GM21447 (cell line): Measurements from ENCODE around the gene LIX1L.
A peak's percentile ranks its signal among the peaks of the same experiment; 100 is the strongest.

Source experiments
- ATAC-seq: cut with Tn5 transposase; IDR thresholded peaks from one replicate; pipeline ENCODE4 v1.9.1; 2021; ENCODE audit not compliant: unreplicated experiment

Gene LIX1L

DNA sequence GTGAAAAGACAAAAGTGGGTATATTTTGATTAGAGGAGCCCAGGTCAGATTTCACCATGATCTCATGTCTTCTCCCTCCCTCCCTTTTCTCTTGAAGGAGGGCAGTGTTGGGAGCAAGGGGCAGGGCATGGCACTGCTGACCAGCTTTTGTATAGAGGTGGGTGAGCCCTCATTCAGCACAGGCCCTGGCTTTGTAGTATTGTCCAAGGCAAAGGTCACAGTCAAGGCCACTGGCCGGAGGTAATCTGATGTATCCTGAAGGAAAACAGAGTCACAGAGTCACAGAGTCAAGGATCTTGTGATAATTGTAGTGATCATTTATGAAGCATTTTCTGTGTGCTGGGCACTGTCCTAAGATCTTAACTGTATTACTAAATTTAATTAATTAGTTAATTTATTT lies 59.8 kb downstream of the LIX1L start:
- no peak for ATAC-seq

DNA sequence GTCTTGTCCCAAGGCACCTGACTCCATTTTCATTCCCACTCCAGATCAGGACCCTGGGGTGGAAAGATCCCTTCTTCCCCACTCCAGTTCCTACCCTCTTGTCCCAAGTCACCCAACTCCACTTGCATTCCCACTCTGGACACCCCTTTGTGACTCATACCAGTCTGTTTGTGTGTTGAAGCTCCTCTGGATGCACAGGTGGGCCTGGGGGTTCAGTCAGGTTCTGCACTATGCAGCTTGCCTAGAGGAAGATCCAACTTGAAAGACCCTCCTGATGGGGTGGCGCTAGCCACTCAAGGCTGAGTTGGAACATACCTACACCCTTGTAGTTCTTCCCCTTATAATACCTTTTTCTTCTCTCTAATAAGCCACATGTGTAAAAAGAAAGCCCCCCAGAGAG lies 62.3 kb downstream of the LIX1L start:
- ATAC-seq = no peak

DNA sequence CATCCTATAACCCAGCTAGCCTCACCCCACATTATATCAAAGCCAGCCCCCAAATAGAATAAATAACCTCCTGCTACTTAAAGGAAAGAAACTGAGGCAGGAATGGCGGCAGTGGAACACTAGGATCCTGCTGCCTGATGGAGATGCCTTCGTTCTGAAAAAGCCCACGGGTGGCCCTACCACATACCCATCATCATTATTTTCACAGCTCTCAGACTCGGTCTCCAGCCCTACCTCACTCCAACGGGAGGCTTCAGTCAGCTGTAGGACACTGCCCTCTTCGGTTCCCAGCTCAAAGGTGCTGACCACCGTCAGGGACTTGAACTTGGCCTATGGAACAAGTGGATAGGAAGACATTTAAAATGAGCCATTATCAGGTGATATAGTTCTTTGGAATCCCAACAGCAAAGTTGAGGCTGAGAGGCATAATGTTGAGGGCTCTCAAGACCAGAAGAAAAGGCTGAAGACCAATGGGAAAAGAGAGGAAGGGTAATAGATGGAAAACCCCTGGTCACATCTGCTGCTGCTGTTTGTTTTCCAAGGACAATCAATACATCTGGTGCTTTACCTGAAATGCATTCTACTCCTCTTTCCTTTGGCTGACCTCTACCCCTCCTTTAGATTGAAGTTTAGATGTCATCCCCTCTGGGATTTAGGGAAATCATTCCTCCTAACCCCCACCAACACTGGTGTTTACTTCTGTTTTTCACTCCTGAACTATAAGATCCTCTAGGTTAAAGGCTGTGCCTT lies 64.3 kb downstream of the LIX1L start:
- no peak for ATAC-seq

DNA sequence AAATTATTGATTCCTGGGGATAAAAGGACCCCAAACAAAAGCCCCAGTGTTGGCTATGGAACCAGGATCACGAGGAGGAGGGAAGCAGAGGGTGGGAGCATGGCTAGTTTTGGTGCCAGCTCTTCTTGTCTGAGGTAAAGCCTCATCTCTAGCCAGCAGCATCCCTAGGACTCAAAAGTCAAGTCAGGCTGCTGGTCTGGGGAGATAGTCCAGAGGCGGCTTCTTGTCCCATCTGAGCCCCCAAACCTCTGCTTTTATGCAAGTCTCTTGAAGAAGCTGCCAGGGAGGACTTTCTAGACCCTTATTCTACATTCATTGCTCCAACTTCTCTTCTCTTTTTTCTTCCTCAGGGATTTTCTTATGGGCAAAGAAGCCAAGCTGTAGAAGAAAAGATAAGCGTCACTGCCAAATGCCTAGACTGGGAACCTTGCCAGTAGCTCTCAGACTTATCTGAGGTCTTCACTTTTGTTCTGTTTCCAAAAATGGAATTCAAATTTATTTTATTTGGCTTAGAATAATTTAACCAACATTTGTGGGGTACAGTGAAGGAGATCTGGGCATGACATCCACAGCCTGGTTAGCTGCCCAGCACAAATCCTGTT lies 65.2 kb downstream of the LIX1L start:
- ATAC-seq = no peak

DNA sequence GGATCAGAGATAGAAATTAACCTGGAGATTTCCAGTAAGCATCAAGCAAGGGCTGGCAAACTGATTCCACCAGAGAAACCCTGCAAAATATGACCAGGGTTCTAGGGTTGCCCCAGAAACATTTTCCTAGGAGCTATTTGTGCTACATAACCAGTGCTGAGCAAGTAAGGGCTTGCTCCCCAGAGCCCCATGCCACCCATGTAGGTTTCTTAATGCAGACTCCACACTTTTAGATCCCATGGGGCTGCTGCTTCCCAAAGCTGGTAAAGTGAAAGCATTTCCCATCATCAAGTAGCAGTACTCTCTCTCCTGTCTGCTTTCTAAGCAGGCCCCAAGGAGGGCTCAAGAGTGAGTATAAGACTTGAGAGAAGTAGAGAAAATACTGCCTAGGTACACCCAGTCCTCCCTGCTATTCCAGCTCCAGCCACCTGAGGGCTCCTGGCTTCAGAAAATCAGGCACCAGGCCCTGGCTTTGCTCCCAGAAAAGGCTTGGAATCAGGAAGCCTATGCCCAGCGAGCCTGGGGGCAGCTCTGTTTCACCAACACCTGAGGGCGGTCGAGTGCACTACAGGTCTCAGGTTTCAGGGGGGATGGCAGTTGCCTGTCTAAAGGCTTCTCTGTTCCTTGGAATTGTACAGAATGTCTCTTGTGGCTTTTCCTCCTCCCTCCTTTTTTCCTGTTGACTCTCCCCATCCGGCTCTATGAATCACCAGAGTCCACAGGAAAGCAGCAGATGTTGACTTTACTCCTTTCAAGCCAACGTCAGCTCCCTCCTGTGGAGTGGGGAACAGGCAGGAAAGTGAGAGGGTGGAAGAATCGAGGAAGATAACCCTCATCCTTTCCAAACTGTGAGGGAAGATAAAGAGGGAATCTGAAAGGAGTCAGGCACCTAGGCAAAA lies 66.0 kb downstream of the LIX1L start:
- no peak for ATAC-seq

DNA sequence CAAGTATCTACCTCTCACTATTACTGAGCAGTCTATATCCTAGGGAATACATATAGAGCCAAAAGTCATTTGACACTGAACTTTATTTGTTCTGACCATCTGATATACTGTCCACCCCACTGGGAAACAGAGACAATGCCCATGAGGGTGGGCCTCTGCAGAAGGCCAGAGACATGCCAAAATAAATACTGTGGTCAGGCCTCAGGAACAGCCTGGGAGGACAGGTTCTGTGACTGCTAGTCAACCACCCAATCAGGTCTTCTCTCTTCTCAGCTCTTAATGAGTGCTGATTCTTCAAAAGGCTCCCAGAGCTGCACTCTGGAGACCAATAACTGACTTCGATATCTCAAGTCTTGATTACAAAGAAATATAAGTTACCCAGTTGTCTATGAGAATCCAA lies 66.7 kb downstream of the LIX1L start:
- no peak for ATAC-seq

DNA sequence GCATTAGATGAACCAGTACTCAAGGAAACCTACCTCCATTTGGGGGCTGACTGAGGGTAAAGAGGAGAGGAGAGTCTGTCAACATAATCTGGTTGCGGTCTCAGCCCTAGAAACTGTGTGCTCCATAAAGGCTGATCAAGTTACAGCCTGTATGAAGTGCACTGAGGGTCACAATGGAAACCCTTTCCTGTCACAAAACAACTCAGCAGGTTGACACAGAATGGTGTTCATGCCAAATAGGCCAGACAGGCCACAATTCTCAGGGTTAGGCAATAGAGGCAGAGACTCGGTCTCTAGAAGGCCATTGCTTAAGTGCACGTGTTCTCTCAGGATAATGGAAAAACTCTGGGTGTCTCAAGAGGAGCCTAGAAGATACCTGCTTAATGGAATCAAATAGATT lies 68.1 kb downstream of the LIX1L start:
- no peak for ATAC-seq

DNA sequence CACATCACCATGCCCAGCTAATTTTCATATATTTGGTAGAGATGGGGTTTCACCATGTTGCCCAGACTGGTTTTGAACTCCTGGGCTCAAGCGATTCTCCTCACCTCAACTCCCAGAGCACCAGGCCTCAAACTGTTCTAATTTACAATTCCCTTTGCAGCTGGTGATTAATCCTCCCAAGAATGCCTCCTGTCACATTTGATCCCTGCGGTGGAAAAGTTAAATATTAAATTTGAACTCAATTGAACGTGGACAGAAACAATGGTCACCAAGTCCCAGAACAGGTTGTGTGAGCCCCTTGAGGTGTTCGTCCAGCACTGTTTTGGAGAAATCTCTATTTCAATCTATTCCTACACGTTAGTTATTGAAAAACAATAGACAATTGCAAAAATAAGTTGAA lies 70.2 kb downstream of the LIX1L start:
- ATAC-seq = no peak

DNA sequence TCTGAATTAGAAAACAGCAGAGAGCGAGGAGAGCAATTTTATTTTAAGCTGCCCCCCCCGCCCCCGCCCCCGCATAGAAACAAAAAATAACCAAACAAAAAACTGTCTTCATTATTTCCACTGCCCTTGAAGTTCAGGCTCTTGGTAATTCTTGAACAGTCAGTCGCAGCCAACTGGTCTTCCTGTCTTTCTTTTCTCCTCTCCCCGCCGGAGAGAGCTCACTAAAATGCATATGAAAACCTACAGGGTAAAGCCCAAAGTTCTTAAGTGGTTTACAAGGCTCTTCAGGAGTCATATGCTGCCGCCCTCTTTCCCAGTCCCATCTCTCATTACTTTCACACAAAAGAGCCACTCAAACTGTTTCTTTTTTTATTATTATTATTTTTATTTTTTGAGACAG lies 71.0 kb downstream of the LIX1L start:
- no peak for ATAC-seq

DNA sequence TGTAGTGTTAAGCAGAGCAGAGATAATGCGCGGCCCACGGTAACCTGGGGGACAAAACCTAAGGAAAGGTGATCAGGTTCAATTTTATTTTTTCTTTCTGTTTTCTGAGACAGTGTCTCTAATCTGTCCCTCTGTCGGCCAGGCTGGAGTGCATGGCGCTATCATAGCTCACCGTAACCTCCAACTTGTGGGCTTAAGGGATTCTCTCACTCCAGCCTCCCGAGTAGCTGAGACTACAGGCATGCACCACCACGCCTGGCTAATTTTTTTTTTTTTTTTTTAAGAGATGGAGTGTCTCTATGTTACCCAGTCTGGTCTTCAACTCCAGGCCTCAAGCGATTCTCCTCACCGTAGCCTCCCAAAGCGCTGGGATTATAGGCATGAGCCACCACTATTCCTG lies 71.4 kb downstream of the LIX1L start:
- ATAC-seq = no peak

DNA sequence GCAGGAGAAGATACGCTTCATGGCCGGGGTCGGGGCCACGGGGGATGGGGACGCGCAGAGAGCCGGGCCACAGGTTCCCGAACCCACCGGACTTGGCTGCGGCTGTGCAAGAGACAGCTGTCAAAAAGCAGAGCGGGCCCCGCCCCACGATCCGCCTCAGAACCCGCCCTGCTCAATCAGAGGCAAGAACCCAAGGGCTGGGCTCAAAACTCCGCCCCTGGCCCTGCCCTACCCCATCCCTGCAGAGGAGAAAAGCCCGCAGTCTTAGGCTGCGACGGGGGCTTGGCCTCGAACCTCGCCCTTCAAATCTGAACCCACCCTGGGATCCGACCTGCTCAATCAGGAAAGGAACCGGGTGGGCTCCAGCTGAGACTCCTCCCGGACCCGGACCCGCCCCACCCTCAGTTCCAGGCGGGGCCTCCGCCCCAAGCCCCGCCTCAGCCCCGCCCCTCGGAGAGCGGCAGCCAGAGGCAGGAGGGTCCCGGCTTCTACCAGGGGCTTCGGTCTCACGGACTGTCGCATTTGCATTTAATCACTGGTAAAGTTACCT lies 72.0 kb downstream of the LIX1L start, which contains the start of gene ANKRD35:
Gene ANKRD35, minus strand, starts transcription at position 129 of the 550 bp plus-strand sequence. Its CDS starts 108 bp downstream, at position 21.
- ATAC-seq = peak; percentile 98

DNA sequence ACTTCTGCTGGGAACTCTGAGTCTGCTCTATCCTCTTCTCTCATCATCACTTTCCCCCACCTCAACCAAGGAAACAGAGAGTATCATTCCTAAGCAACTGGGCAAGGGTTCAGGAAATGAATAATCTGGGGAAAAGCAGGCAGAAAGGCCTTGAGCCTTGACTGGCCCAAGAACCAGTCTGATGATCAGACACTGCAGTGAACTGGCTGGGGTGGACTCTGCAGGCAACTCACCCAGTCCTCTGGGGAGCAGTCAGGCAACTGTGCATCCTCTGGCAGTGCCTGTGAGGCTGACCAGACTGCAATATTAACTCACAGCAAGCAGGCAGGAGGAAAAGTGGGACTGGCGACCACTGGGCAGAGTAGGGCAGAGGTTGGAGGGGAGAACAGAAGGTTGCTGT lies 73.1 kb downstream of the LIX1L start:
- ATAC-seq = no peak
